GM12878 (cell line): ENCODE results near the gene GOLGA8Q. TPM values are rescaled to one million over a fixed set of nuclear protein-coding genes. Genes with fewer than 3 reads are reported as not detected.
"Not testable (repeated sequence)": the region's sequence is repeated elsewhere in the genome, so short reads cannot be mapped to it uniquely, and the experiment has no call there.

ENCODE experiments used
- ATAC-seq: fragments of 200-7000 bp; cut with Tn5 transposase; 3 replicates; pipeline ENCODE4 v1.9.1; 2020; ENCODE audit warnings: mild to moderate bottlenecking, moderate library complexity
- BruUV-seq: library from RNA; stranded (reverse); fragments of 400-500 nt; replicated peaks from 2 replicates; lab custom pipeline; 2021; lab: Mats Ljungman, UMichigan
- CTCF ChIA-PET: fragments of 300-600 bp; sonication (Branson Sonifier 250); formaldehyde crosslinking; extraction: SDS; loops from one replicate; lab custom pipeline; 2021; ENCODE audit warnings: inconsistent platforms; lab: Yijun Ruan, JAX
- POLR2A ChIA-PET: fragments of 350-600 bp; formaldehyde crosslinking; extraction: SDS; loops from one replicate; lab custom pipeline; 2021; ENCODE audit warnings: inconsistent platforms; lab: Charles Lee
- RAD21 ChIA-PET: fragments of 300-600 bp; sonication (Branson Sonifier 250); formaldehyde crosslinking; loops from one replicate; lab custom pipeline; 2023; ENCODE audit warnings: antibody characterized with exemption; ENCODE audit not compliant: unreplicated experiment; lab: Charles Lee
- SMC1A ChIA-PET: fragments of 300-600 bp; sonication (Branson Sonifier 250); formaldehyde crosslinking; loops from one replicate; lab custom pipeline; 2023; ENCODE audit not compliant: unreplicated experiment, uncharacterized antibody; lab: Charles Lee
- DNase-seq: peaks from one replicate; pipeline ENCODE4 v3.0.0-alpha.2; 2011; ENCODE audit warnings: low read depth, low spot score
- FAIRE-seq: peaks from 3 replicates; lab custom pipeline; 2011; peaks lifted over from hg19 to GRCh38; lab: Jason Lieb, UNC
- H2AFZ ChIP-seq: 2 replicates; pipeline ENCODE4 v1.6.0; 2011; ENCODE audit warnings: low read depth, low read length, control low read depth; ENCODE audit not compliant: control insufficient read depth
- H3K27ac ChIP-seq: 2 replicates; pipeline ENCODE4 v1.5.1; 2011; ENCODE audit warnings: control low read depth; ENCODE audit not compliant: control insufficient read depth, insufficient read depth
- H3K27me3 ChIP-seq, 2 experiments: replicated peaks in 1 of 2; 2 replicates each; pipeline versions ENCODE4 v1.6.0 to v1.6.1; 2011; ENCODE audit warnings: low read length in 1 of 2; ENCODE audit not compliant: control insufficient read depth in 2 of 2, insufficient read depth in 2 of 2
- H3K36me3 ChIP-seq, 2 experiments: 2 replicates each; pipeline ENCODE4 v1.5.1; 2011; ENCODE audit warnings: low read length in 1 of 2; ENCODE audit not compliant: control insufficient read depth in 2 of 2, insufficient read depth in 2 of 2
- H3K4me1 ChIP-seq: 2 replicates; pipeline ENCODE4 v1.6.1; 2011; ENCODE audit warnings: mild to moderate bottlenecking, low read length, moderate library complexity, mixed read lengths; ENCODE audit not compliant: control insufficient read depth, insufficient read depth
- H3K4me2 ChIP-seq: 2 replicates; pipeline ENCODE4 v1.6.0; 2011; ENCODE audit warnings: control low read depth; ENCODE audit not compliant: control insufficient read depth, insufficient read depth
- H3K4me3 ChIP-seq: fragments of 200-600 bp; sonication (generic); 2 replicates; pipeline ENCODE4 v1.5.1; 2016
- H3K79me2 ChIP-seq: 2 replicates; pipeline ENCODE4 v1.6.0; 2011; ENCODE audit warnings: low read length; ENCODE audit not compliant: control insufficient read depth, insufficient read depth
- H3K9ac ChIP-seq: 2 replicates; pipeline ENCODE4 v1.8.0; 2011; ENCODE audit warnings: low read length, control low read depth, mixed read lengths; ENCODE audit not compliant: control insufficient read depth, insufficient read depth
- H3K9me3 ChIP-seq: replicated peaks from 3 replicates; pipeline ENCODE4 v1.5.1; 2011; ENCODE audit warnings: mild to moderate bottlenecking, low read length; ENCODE audit not compliant: control insufficient read depth, insufficient read depth
- H4K20me1 ChIP-seq: 2 replicates; pipeline ENCODE4 v1.6.0; 2011; ENCODE audit not compliant: control insufficient read depth, insufficient read depth
- NR2F1 ChIP-seq: fragments of 450-650 bp; conservative IDR thresholded peaks from 2 replicates; pipeline ENCODE4 v1.6.1; 2017; ENCODE audit warnings: mild to moderate bottlenecking
- WGBS: methylation state at CpG from one replicate; pipeline ENCODE4 v1.1.6; 2016; ENCODE audit warnings: low lambda C conversion rate; ENCODE audit not compliant: insufficient replicate concordance, insufficient coverage; ENCODE audit errors: missing lambda C conversion rate; 5-methylcytosine and 5-hydroxymethylcytosine counted together
- in situ Hi-C: fragments of 300-500 bp; cut with MboI; formaldehyde crosslinking; loops from 9 replicates; pipeline ENCODE4 v1.14.3; 2018; ENCODE audit warnings: mixed read lengths
- intact Hi-C: fragments of 100-400 bp; cut with micrococcal nuclease; formaldehyde crosslinking; loops from one replicate; pipeline ENCODE4 v1.14.2; 2022; ENCODE audit not compliant: unreplicated experiment
- polyA plus RNA-seq, 11 experiments: library from polyadenylated mRNA; depleted of rRNA in 4 of 11; unstranded in 6 of 11; stranded (reverse) in 5 of 11; fragments of >200 nt; fragmentation: Nextera tagmentation in 4 of 11; fragmentation: Illumina TruSeq in 1 of 11; extraction: Ambion mirVana in 4 of 11; extraction: Trizol in 1 of 11; gene quantifications; 1 replicate in 1 of 11; 2 replicates in 10 of 11; pipeline versions ENCODE4 v1.2.1 to v1.2.3, GENCODE V29; 2011 to 2016; ENCODE audit warnings: inconsistent platforms in 2 of 11, missing spikeins in 2 of 11, low read depth in 1 of 11
- total RNA-seq, 4 experiments: library from RNA; depleted of rRNA in 3 of 4; stranded (reverse); fragments of >200 nt in 3 of 4; fragmentation: Illumina TruSeq in 1 of 4; extraction: Trizol in 1 of 4; gene quantifications; 2 replicates each; pipeline versions ENCODE4 v1.2.1 to v1.2.3, GENCODE V29; 2013 to 2021

Gene GOLGA8Q
- total and polyA plus RNA-seq, 10 of the 15 experiments (the other 5 are each of a cell fraction or from before 2014, with no cell fraction given), result 0.04 to 0.35 (median 0.08) TPM; not detected in 6

DNA sequence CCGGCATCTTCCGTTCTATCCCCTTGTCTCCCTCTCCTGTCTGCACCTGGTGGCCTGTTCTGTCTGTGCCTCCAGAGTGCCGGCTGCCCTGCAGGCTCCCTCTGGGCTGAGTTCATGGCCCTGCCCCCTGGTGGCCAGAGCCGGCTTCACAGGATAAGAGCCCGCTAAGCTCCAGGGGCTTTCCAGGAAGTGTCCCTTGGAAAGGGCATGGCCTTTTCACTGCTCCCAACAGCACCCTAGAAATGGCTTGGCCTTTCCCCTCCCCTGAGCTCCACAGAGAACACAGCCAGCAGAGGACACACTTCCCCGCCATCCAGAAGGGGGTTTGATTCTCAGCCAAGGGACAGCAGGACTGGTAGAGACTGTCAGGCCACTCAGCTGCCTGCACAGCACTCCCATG, 15.1 kb downstream of the GOLGA8Q start:
- intact Hi-C loops, BruUV-seq, H3K36me3 ChIP-seq, RAD21 ChIA-PET, H3K9me3 ChIP-seq, H3K27ac ChIP-seq, H3K27me3 ChIP-seq, H3K79me2 ChIP-seq, DNase-seq, H3K4me3 ChIP-seq, H3K4me2 ChIP-seq, in situ Hi-C loops, POLR2A ChIA-PET, H2AFZ ChIP-seq, H4K20me1 ChIP-seq, H3K9ac ChIP-seq, FAIRE-seq, H3K4me1 ChIP-seq, CTCF ChIA-PET: not testable (repeated sequence)
- peak; percentile 70 for ATAC-seq
- TF ChIP-seq NR2F1, result 0 out of 2 replicates have a peak, but pooled peaks have one; percentile 23
- WGBS, result 13% methylated on average over 3 of the region's 6 CpGs
- SMC1A ChIA-PET, result interaction anchor here (0.6 kb wide), 1 partner anchor 101 kb away, joined by 3 read pairs; no protein-coding TSS in a partner anchor

DNA sequence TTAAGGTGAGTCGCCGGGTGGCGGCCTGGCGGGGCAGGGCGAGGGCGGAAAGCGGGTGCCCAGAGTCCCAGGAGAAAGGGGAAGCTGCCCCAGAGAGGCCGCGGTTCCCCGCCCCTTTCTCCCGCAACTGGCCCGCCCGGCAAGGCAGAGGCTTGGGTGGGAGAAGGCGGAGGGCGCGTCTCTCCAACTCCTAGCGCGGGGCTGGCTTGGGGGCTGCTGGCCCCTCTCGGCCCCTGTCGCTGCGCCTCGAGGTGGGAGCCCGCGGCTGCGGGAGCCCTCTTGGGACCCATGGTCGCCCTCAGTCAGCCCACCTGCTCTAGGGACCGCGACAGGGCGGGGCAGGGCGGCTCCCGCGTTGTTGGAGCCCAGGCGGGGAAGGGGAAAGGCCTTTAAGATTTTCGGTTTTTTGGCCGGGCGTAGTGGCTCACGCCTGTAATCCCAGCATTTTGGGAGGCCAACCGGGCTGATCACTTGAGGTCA, 21.2 kb downstream of the GOLGA8Q start:
- DNase-seq, H3K79me2 ChIP-seq, H3K4me1 ChIP-seq, intact Hi-C loops, H3K36me3 ChIP-seq, H3K9ac ChIP-seq, H3K4me2 ChIP-seq, H3K4me3 ChIP-seq, FAIRE-seq, H4K20me1 ChIP-seq, in situ Hi-C loops, SMC1A ChIA-PET, POLR2A ChIA-PET, H3K27me3 ChIP-seq, H3K27ac ChIP-seq, H3K9me3 ChIP-seq, CTCF ChIA-PET, H2AFZ ChIP-seq, RAD21 ChIA-PET: not testable (repeated sequence)
- ATAC-seq, result peak; percentile 87
- no CpG with 5 or more reads among the region's 38 CpGs for WGBS
- TSS peak; percentile 87 for BruUV-seq

DNA sequence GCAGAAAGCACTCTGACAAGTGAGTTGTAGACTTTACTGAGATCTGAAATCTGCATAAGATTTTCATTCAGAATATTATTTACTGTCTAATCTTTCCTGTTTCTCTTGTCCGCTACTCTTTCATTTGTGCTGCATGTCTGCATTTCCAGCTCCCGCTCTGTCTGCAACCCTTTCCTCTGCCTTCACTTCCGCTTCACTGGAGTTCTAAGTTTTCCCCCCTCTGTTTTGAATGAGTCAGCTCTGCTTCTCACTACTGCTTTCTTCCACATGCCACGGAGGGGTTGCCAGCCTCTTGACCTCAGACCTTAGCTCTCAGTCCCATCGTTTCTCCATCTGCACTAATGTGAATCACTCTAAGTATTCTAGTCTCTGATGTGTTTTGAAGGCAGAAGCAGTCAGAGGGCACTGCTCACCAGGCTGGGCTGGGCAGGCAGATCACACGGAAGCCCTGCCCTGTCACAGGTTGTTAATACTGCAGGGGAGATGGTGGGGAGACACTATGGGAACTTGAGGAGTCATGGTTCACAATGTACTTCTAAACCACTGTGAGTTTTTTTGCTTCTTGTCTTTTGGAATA, 27.6 kb downstream of the GOLGA8Q start:
- H3K4me1 ChIP-seq, RAD21 ChIA-PET, H2AFZ ChIP-seq, H3K27me3 ChIP-seq, H3K4me2 ChIP-seq, H3K9ac ChIP-seq, BruUV-seq, intact Hi-C loops, FAIRE-seq, POLR2A ChIA-PET, ATAC-seq, H3K4me3 ChIP-seq, SMC1A ChIA-PET, DNase-seq, H3K27ac ChIP-seq, H3K79me2 ChIP-seq, H4K20me1 ChIP-seq, H3K9me3 ChIP-seq, CTCF ChIA-PET, in situ Hi-C loops, H3K36me3 ChIP-seq: not testable (repeated sequence)
- WGBS, result no CpG with 5 or more reads among the region's 6 CpGs

DNA sequence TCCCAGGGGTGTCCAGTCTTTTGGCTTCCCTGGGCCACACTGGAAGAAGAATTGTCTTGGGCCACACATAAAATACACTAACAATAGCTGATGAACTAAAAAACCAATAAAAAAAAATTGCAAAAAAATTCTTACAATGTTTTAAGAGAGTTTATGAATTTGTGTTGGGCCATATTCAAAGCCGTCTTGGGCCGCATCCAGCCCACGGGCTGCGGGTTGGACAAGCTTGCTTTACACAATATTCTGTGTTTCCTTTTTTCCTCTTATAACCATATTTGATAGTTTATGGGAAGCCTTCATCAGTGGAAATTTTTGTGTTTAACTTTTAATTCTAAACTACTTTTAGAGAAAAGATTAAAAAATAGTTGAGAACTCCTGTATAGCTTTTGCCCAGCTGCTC, 28.9 kb downstream of the GOLGA8Q start:
- H3K27ac ChIP-seq, H3K27me3 ChIP-seq, FAIRE-seq, in situ Hi-C loops, H3K9me3 ChIP-seq, H2AFZ ChIP-seq, H3K4me2 ChIP-seq, POLR2A ChIA-PET, BruUV-seq, CTCF ChIA-PET, H3K4me3 ChIP-seq, H3K36me3 ChIP-seq, H3K79me2 ChIP-seq, SMC1A ChIA-PET, RAD21 ChIA-PET, H4K20me1 ChIP-seq, DNase-seq, H3K9ac ChIP-seq, intact Hi-C loops, ATAC-seq, H3K4me1 ChIP-seq: not testable (repeated sequence)
- no CpG with 5 or more reads among the region's 4 CpGs for WGBS
